ENCODE results near the gene IRX1. TPM values are rescaled to one million over a fixed set of nuclear protein-coding genes. Genes with fewer than 3 reads are reported as not detected.

Gene IRX1
- total and polyA plus RNA-seq, 2 of the 8 experiments (the other 6 are each of a cell fraction or from before 2014, with no cell fraction given): 2.6 to 3.9 TPM

DNA sequence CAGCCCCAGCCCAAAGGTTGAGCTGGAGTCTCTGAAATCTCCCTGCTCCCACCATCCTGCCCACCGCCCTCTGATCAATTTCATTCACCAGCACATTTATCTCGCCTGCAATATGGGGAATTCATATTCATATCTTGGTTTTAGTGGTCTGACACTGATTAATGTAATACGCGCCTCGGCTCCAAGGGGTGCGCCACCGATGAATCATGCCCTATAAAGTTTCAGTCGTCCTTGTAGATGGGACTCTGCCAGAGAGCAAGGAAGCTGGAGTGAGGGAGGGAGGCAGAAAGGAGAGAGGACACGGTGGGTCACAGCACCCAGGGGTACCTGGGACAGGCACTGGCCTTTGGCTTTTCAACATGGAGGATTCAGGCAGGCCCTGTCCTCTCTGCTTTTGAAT lies 8.9 kb downstream of the IRX1 start (continued):
- TF ChIP-seq, protein P1, sequence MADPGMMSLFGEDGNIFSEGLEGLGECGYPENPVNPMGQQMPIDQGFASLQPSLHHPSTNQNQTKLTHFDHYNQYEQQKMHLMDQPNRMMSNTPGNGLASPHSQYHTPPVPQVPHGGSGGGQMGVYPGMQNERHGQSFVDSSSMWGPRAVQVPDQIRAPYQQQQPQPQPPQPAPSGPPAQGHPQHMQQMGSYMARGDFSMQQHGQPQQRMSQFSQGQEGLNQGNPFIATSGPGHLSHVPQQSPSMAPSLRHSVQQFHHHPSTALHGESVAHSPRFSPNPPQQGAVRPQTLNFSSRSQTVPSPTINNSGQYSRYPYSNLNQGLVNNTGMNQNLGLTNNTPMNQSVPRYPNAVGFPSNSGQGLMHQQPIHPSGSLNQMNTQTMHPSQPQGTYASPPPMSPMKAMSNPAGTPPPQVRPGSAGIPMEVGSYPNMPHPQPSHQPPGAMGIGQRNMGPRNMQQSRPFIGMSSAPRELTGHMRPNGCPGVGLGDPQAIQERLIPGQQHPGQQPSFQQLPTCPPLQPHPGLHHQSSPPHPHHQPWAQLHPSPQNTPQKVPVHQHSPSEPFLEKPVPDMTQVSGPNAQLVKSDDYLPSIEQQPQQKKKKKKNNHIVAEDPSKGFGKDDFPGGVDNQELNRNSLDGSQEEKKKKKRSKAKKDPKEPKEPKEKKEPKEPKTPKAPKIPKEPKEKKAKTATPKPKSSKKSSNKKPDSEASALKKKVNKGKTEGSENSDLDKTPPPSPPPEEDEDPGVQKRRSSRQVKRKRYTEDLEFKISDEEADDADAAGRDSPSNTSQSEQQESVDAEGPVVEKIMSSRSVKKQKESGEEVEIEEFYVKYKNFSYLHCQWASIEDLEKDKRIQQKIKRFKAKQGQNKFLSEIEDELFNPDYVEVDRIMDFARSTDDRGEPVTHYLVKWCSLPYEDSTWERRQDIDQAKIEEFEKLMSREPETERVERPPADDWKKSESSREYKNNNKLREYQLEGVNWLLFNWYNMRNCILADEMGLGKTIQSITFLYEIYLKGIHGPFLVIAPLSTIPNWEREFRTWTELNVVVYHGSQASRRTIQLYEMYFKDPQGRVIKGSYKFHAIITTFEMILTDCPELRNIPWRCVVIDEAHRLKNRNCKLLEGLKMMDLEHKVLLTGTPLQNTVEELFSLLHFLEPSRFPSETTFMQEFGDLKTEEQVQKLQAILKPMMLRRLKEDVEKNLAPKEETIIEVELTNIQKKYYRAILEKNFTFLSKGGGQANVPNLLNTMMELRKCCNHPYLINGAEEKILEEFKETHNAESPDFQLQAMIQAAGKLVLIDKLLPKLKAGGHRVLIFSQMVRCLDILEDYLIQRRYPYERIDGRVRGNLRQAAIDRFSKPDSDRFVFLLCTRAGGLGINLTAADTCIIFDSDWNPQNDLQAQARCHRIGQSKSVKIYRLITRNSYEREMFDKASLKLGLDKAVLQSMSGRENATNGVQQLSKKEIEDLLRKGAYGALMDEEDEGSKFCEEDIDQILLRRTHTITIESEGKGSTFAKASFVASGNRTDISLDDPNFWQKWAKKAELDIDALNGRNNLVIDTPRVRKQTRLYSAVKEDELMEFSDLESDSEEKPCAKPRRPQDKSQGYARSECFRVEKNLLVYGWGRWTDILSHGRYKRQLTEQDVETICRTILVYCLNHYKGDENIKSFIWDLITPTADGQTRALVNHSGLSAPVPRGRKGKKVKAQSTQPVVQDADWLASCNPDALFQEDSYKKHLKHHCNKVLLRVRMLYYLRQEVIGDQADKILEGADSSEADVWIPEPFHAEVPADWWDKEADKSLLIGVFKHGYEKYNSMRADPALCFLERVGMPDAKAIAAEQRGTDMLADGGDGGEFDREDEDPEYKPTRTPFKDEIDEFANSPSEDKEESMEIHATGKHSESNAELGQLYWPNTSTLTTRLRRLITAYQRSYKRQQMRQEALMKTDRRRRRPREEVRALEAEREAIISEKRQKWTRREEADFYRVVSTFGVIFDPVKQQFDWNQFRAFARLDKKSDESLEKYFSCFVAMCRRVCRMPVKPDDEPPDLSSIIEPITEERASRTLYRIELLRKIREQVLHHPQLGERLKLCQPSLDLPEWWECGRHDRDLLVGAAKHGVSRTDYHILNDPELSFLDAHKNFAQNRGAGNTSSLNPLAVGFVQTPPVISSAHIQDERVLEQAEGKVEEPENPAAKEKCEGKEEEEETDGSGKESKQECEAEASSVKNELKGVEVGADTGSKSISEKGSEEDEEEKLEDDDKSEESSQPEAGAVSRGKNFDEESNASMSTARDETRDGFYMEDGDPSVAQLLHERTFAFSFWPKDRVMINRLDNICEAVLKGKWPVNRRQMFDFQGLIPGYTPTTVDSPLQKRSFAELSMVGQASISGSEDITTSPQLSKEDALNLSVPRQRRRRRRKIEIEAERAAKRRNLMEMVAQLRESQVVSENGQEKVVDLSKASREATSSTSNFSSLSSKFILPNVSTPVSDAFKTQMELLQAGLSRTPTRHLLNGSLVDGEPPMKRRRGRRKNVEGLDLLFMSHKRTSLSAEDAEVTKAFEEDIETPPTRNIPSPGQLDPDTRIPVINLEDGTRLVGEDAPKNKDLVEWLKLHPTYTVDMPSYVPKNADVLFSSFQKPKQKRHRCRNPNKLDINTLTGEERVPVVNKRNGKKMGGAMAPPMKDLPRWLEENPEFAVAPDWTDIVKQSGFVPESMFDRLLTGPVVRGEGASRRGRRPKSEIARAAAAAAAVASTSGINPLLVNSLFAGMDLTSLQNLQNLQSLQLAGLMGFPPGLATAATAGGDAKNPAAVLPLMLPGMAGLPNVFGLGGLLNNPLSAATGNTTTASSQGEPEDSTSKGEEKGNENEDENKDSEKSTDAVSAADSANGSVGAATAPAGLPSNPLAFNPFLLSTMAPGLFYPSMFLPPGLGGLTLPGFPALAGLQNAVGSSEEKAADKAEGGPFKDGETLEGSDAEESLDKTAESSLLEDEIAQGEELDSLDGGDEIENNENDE (IDR thresholded peaks at IDR 0.05; ENCODE audit: insufficient replicate concordance, low read length): no peak
- TF ChIP-seq CBX8 (IDR thresholded peaks at IDR 0.05; ENCODE audit: borderline replicate concordance, low read depth, low read length) (no peak), SIRT6 (IDR thresholded peaks at IDR 0.05; ENCODE audit: low read length) (no peak), EZH2 (IDR thresholded peaks at IDR 0.05; ENCODE audit: low read depth, low read length, severe bottlenecking) (no peak), RBBP5 (IDR thresholded peaks at IDR 0.05; ENCODE audit: borderline replicate concordance, low read depth, low read length) (no peak), SP4 (IDR thresholded peaks at IDR 0.05; ENCODE audit: low read length) (no peak), KDM5A (IDR thresholded peaks at IDR 0.05; ENCODE audit: low read length) (no peak), ZNF274 (IDR thresholded peaks at IDR 0.05; ENCODE audit: borderline replicate concordance, extremely low read depth, low read length) (no peak), YY1 (IDR thresholded peaks at IDR 0.05; ENCODE audit: low read depth, low read length) (no peak)
- TF ChIP-seq, protein P2, sequence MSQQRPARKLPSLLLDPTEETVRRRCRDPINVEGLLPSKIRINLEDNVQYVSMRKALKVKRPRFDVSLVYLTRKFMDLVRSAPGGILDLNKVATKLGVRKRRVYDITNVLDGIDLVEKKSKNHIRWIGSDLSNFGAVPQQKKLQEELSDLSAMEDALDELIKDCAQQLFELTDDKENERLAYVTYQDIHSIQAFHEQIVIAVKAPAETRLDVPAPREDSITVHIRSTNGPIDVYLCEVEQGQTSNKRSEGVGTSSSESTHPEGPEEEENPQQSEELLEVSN (IDR thresholded peaks at IDR 0.05): no peak
